Body of pancreas (tissue), 4 donors: ENCODE data around the gene APH1B.

Experiments used
- POLR2A ChIP-seq, 3 donors: fragments of 450-650 bp; IDR thresholded peaks; one replicate each; pipeline ENCODE4 v1.6.1; 2016; ENCODE audit warnings: antibody characterized with exemption in 3 of 3, mild to moderate bottlenecking in 2 of 3
- TF ChIP-seq, protein P1 (sequence below), 7 experiments: fragments of 450-650 bp in 4 of 7; fragments of 200-600 bp in 3 of 7; sonication (generic) in 3 of 7; IDR thresholded peaks; one replicate each; pipeline ENCODE4 v1.5.1; 2016 to 2019; ENCODE audit warnings: antibody characterized with exemption in 7 of 7

DNA sequence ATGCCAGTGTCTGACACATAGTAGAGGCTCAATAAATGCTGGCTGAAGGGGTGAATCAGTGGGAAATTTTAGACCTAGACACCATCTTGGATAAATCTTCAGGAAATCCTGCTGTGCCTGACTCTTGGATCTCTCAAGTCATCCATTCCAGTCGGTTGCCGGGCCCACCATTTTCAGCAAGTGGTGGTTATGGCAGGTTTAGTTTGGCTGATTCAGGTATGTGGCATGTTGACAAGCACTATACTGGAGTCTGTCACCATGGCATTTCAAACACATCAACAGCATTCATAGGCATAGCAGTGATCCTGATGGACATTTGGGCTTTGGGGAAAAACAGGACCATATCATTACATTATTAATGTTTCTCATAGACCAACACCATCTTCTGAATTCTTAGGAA lies 25.7 kb upstream of the APH1B start:
- TF ChIP-seq, protein P1, sequence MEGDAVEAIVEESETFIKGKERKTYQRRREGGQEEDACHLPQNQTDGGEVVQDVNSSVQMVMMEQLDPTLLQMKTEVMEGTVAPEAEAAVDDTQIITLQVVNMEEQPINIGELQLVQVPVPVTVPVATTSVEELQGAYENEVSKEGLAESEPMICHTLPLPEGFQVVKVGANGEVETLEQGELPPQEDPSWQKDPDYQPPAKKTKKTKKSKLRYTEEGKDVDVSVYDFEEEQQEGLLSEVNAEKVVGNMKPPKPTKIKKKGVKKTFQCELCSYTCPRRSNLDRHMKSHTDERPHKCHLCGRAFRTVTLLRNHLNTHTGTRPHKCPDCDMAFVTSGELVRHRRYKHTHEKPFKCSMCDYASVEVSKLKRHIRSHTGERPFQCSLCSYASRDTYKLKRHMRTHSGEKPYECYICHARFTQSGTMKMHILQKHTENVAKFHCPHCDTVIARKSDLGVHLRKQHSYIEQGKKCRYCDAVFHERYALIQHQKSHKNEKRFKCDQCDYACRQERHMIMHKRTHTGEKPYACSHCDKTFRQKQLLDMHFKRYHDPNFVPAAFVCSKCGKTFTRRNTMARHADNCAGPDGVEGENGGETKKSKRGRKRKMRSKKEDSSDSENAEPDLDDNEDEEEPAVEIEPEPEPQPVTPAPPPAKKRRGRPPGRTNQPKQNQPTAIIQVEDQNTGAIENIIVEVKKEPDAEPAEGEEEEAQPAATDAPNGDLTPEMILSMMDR (IDR thresholded peaks at IDR 0.05): no peak
- TF ChIP-seq POLR2A (IDR thresholded peaks at IDR 0.05): no peak
